H4 (cell line): ENCODE measurements around the gene GTPBP2. TPM values are rescaled to one million over a fixed set of nuclear protein-coding genes. Genes with fewer than 3 reads are reported as not detected.

Source experiments
- DNase-seq: peaks from one replicate; pipeline ENCODE4 v3.0.0-alpha.2; 2015; ENCODE audit warnings: low spot score
- total RNA-seq: library from RNA; depleted of rRNA; stranded (reverse); fragments of >200 nt; shearing (Covaris generic); gene quantifications from 2 replicates; pipeline ENCODE4 v1.2.3, GENCODE V29; 2014; rRNA removed

Gene GTPBP2
- total RNA-seq, 1 experiment from 2014 or later = 51.4 TPM

DNA sequence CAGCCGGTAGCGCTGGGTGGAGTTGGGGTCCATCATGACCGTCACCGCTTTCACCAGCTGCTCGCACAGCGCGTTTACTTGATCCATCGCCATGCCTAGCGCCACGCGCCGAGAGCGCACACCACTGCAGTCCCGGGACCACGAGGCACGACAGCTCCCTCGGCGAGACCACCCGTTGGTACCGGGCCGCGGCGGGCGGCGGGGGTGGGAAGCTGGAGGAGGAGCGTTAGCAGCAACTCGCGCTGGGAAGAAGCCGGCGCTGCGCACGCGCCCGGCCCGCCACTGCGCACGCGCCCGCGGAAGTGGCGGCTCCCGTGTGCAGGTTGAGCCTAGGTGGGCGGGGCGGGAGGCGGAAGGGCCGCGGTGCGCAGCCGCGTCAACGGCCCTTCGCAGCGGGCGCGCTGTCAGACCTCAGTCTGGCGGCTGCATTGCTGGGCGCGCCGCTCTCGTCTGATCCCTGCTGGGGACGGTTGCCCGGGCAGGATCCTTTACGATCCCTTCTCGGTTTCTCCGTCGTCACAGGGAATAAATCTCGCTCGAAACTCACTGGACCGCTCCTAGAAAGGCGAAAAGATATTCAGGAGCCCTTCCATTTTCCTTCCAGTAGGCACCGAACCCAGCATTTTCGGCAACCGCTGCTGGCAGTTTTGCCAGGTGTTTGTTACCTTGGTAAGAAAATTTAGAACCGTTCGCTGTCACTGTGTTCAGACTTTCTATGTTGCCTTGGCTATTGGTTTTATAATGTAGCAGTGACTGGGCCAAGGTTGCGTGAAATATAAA is 53.1 kb downstream of the GTPBP2 start, which contains the start of the genes POLH and XPO5:
Gene POLH, plus strand, starts transcription at position 414 of the 780 bp plus-strand sequence. CDS start 6,135 bp downstream, outside the sequence.
Gene XPO5, minus strand, starts transcription at position 267 of the 780 bp plus-strand sequence. Its CDS starts 174 bp downstream, at position 93.
- peak; percentile 94 for DNase-seq

DNA sequence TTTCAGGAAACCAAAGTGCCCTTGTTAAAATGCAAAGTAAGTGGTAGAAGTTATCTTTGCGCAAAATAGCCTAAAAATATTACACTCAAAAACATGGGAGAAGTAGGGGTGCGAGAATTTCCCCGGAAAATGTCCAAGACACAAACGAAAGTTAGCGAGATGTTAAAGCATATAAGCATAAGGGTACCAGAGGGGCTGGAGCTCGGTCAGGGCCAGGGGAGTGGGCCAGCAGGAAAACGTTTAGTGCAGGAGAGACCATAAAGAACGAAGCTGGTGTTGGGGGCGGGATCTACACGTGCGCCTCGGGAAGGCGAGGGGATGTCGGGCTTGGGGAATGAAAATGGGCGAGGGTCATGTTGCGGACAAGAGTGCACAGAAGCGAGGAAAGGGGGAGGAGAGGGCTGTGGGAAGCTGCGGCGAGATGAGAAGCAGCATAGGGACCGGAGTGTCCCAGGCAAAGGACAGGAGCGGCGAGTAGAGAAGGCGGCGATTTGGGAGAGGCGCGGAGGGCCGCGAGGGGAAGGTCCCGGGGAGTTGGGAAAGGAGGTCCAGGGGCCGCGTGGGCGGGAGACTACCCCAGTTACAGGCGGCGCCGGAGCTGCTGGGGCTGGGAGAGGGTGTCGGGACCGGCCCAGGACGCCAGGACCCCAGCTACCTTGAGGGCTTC is 53.8 kb downstream of the GTPBP2 start:
- DNase-seq = peak; percentile 16

GRCh38 chr6:43572015-43572414 is 57.0 kb downstream of the GTPBP2 start:
- no peak for DNase-seq

DNA sequence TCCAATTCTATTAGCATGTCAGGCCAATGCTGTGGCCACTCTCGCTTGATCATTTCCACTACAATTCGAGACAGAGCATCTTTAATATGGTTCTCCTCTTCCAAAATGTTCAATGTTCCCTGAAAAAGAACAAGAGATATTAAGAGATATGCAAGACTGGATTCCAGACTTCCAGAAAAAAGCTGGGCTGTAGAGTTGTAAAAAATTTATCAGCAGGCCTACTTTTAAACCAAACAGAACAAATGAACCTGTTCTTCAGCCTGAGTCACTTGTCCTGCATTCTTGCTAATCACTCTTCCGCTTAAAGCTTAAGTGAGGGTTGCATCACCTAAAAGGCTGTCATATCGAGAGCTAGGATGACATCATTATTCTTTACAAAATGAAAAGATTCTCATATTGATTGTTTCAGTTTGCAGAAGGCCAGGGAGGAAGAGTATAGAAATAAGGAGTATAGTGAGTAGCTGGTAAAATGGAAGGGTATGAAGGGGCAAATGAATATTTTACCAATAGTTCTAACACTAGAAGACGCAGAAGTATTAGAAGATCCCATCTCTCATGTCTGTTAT is 58.1 kb downstream of the GTPBP2 start:
- no peak for DNase-seq

Other genes starting within 250 kb of the GTPBP2 start
- gene ABCC10, start 201.7 kb downstream of the GTPBP2 start, total RNA-seq = 6.9 and 11.7 TPM in 2 replicates
- 12.6 and 13.7 TPM in 2 replicates for gene DLK2, start 173.7 kb downstream of the GTPBP2 start, total RNA-seq
- gene TJAP1, start 151.7 kb downstream of the GTPBP2 start, total RNA-seq = 9.9 and 11.3 TPM in 2 replicates
- gene LRRC73, start 118.9 kb downstream of the GTPBP2 start, total RNA-seq = 1.0 and 1.8 TPM in 2 replicates
- gene YIPF3, start 112.3 kb downstream of the GTPBP2 start, total RNA-seq = 188 and 210 TPM in 2 replicates
- 63.8 and 77.5 TPM in 2 replicates for gene POLR1C, start 112.2 kb downstream of the GTPBP2 start, total RNA-seq
- 35.3 and 36.1 TPM in 2 replicates for gene XPO5, start 53.2 kb downstream of the GTPBP2 start, total RNA-seq
- 10.3 and 15.9 TPM in 2 replicates for gene POLH, start 53.1 kb downstream of the GTPBP2 start, total RNA-seq
- gene MAD2L1BP, start 6.6 kb upstream of the GTPBP2 start, total RNA-seq = 75.9 and 83.8 TPM in 2 replicates
- not detected in 2 replicates for gene RSPH9, start 15.8 kb upstream of the GTPBP2 start, total RNA-seq
- 73.4 and 84.5 TPM in 2 replicates for gene MRPS18A, start 58.5 kb upstream of the GTPBP2 start, total RNA-seq
- 46.8 and 55.6 TPM in 2 replicates for gene VEGFA, start 140.9 kb upstream of the GTPBP2 start, total RNA-seq